Measurements from ENCODE around the gene ARF1. TPM values are rescaled to one million over a fixed set of nuclear protein-coding genes. Genes with fewer than 3 reads are reported as not detected.

Gene ARF1
- total RNA-seq, 1 experiment from 2014 or later: 330 TPM

DNA sequence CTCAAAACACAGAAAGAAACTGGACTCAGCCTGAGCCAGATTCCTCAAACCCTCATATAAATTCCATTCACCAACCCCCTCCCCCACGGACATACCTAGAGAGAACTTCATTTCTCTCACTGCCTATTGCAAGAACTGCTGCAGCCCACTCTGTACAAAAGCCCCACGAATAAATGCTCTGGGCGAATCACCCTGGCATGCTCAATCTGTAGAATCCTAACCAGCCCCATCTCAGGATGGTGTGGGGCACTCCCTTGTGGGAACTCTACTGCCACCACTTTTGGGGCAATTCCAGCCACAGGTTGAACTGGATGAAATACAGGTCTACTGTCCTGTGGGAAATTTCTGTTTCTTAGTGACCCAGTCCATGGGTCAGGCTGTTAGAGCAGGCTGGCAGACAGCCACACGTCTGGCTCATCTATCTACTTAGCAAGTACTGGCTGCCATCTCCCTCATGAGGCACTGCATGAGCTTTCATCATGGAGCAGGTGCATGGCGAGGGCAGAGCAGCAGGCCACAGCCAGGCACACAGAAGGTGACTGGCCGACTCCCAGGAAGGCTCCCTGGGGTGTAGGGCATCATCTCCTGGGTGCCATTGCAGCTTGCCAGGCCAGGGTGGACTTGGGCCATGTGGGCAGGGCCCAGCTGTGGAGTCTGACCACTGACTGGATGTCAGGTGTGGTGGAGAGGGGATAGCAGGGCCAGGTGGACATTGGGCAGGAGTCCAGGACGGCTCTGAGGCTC lies 22.2 kb downstream of the ARF1 start (continued):
- no peak for TF ChIP-seq RELA (CRISPR knock-in tag; IDR thresholded peaks at IDR 0.05; ENCODE audit: borderline replicate concordance)
- no peak for TF ChIP-seq CDX4 (CRISPR knock-in tag; IDR thresholded peaks at IDR 0.05; ENCODE audit: borderline replicate concordance)
- TF ChIP-seq, protein P1, sequence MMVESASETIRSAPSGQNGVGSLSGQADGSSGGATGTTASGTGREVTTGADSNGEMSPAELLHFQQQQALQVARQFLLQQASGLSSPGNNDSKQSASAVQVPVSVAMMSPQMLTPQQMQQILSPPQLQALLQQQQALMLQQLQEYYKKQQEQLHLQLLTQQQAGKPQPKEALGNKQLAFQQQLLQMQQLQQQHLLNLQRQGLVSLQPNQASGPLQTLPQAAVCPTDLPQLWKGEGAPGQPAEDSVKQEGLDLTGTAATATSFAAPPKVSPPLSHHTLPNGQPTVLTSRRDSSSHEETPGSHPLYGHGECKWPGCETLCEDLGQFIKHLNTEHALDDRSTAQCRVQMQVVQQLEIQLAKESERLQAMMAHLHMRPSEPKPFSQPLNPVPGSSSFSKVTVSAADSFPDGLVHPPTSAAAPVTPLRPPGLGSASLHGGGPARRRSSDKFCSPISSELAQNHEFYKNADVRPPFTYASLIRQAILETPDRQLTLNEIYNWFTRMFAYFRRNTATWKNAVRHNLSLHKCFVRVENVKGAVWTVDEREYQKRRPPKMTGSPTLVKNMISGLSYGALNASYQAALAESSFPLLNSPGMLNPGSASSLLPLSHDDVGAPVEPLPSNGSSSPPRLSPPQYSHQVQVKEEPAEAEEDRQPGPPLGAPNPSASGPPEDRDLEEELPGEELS (CRISPR knock-in tag; IDR thresholded peaks at IDR 0.05): no peak
- no peak for TF ChIP-seq GTF2I (CRISPR knock-in tag; conservative IDR thresholded peaks at IDR 0.05)
- TF ChIP-seq NFATC4 (CRISPR knock-in tag; IDR thresholded peaks at IDR 0.05): no peak
- TF ChIP-seq SOX15 (CRISPR knock-in tag; IDR thresholded peaks at IDR 0.05): no peak
- TF ChIP-seq HMGA2 (CRISPR knock-in tag; IDR thresholded peaks at IDR 0.05): no peak
- TF ChIP-seq, protein P2, sequence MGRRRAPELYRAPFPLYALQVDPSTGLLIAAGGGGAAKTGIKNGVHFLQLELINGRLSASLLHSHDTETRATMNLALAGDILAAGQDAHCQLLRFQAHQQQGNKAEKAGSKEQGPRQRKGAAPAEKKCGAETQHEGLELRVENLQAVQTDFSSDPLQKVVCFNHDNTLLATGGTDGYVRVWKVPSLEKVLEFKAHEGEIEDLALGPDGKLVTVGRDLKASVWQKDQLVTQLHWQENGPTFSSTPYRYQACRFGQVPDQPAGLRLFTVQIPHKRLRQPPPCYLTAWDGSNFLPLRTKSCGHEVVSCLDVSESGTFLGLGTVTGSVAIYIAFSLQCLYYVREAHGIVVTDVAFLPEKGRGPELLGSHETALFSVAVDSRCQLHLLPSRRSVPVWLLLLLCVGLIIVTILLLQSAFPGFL (CRISPR knock-in tag; IDR thresholded peaks at IDR 0.05; ENCODE audit: borderline replicate concordance): no peak

GRCh38 chr1:228105270-228105995 lies 22.9 kb downstream of the ARF1 start:
- no peak overlapping the region for H3K4me3 Mint-ChIP-seq
- H3K27me3 Mint-ChIP-seq (ENCODE audit: low read depth): peaks cover 13% of the 10 kb centered on the region
- ChIA-PET CTCF (interaction anchor here (1.5 kb wide), 1 partner anchor 25 kb away, joined by 7 read pairs; no protein-coding TSS in a partner anchor), POLR2A (no interaction called here)
- no peaks in the 10 kb centered on the region for H3K9me3 Mint-ChIP-seq
- ATAC-seq (no peak), DNase-seq (ENCODE audit: low spot score) (no peak)
- H3K27ac Mint-ChIP-seq: no peak overlapping the region
- peaks cover 20% of the 10 kb centered on the region for H3K4me1 Mint-ChIP-seq
- no peak for TF ChIP-seq ELF4 (CRISPR knock-in tag; IDR thresholded peaks at IDR 0.05; ENCODE audit: low read depth)
- TF ChIP-seq, protein P3, sequence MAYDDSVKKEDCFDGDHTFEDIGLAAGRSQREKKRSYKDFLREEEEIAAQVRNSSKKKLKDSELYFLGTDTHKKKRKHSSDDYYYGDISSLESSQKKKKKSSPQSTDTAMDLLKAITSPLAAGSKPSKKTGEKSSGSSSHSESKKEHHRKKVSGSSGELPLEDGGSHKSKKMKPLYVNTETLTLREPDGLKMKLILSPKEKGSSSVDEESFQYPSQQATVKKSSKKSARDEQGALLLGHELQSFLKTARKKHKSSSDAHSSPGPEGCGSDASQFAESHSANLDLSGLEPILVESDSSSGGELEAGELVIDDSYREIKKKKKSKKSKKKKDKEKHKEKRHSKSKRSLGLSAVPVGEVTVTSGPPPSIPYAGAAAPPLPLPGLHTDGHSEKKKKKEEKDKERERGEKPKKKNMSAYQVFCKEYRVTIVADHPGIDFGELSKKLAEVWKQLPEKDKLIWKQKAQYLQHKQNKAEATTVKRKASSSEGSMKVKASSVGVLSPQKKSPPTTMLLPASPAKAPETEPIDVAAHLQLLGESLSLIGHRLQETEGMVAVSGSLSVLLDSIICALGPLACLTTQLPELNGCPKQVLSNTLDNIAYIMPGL (CRISPR knock-in tag; IDR thresholded peaks at IDR 0.05): no peak
- TF ChIP-seq MXD4 (CRISPR knock-in tag; IDR thresholded peaks at IDR 0.05; ENCODE audit: borderline replicate concordance): no peak
- no peak for TF ChIP-seq ATF3 (CRISPR knock-in tag; conservative IDR thresholded peaks at IDR 0.05)
- TF ChIP-seq TEAD4 (CRISPR knock-in tag; IDR thresholded peaks at IDR 0.05): no peak
- no peak for TF ChIP-seq SOX15 (CRISPR knock-in tag; IDR thresholded peaks at IDR 0.05)
- no peak for TF ChIP-seq HMGA2 (CRISPR knock-in tag; IDR thresholded peaks at IDR 0.05)
- no peak for TF ChIP-seq USF1 (CRISPR knock-in tag; IDR thresholded peaks at IDR 0.05)
- no peak for TF ChIP-seq ATF1 (CRISPR knock-in tag; IDR thresholded peaks at IDR 0.05)
- no peak for TF ChIP-seq RELA (CRISPR knock-in tag; IDR thresholded peaks at IDR 0.05; ENCODE audit: borderline replicate concordance)
- TF ChIP-seq, protein P4, sequence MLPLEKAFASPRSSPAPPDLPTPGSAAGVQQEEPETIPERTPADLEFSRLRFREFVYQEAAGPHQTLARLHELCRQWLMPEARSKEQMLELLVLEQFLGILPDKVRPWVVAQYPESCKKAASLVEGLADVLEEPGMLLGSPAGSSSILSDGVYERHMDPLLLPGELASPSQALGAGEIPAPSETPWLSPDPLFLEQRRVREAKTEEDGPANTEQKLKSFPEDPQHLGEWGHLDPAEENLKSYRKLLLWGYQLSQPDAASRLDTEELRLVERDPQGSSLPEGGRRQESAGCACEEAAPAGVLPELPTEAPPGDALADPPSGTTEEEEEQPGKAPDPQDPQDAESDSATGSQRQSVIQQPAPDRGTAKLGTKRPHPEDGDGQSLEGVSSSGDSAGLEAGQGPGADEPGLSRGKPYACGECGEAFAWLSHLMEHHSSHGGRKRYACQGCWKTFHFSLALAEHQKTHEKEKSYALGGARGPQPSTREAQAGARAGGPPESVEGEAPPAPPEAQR (CRISPR knock-in tag; IDR thresholded peaks at IDR 0.05): no peak
- no peak for TF ChIP-seq RORB (CRISPR knock-in tag; IDR thresholded peaks at IDR 0.05)
- no peak for TF ChIP-seq NFYB (CRISPR knock-in tag; conservative IDR thresholded peaks at IDR 0.05; ENCODE audit: low read depth)
- TF ChIP-seq, protein P5, sequence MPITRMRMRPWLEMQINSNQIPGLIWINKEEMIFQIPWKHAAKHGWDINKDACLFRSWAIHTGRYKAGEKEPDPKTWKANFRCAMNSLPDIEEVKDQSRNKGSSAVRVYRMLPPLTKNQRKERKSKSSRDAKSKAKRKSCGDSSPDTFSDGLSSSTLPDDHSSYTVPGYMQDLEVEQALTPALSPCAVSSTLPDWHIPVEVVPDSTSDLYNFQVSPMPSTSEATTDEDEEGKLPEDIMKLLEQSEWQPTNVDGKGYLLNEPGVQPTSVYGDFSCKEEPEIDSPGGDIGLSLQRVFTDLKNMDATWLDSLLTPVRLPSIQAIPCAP (CRISPR knock-in tag; IDR thresholded peaks at IDR 0.05): no peak
- TF ChIP-seq E2F4 (CRISPR knock-in tag; IDR thresholded peaks at IDR 0.05; ENCODE audit: borderline replicate concordance, low read depth): no peak
- H3K36me3 Mint-ChIP-seq: peaks cover 19% of the 10 kb centered on the region

All from WTC11 (cell line).